Endothelial cell of umbilical vein (primary cell): ENCODE results near the gene CENPF. TPM values are rescaled to one million over a fixed set of nuclear protein-coding genes. Genes with fewer than 3 reads are reported as not detected.

Source experiments
- BruUV-seq: library from RNA; stranded (reverse); fragments of 400-500 nt; replicated peaks from 2 replicates; lab custom pipeline; 2021; lab: Mats Ljungman, UMichigan
- CTCF ChIA-PET: fragments of 300-600, 350-600 bp; sonication (Branson Sonifier 250); formaldehyde crosslinking; loops from one replicate; lab custom pipeline; 2021; ENCODE audit warnings: antibody characterized with exemption, inconsistent platforms; lab: Charles Lee
- POLR2A ChIA-PET: fragments of 300-600, 350-600 bp; sonication (Branson Sonifier 250); formaldehyde crosslinking; loops from one replicate; lab custom pipeline; 2021; ENCODE audit warnings: antibody characterized with exemption, inconsistent platforms; lab: Charles Lee
- DNase-seq: peaks from one replicate; pipeline ENCODE4 v3.0.0-alpha.2; 2011; ENCODE audit warnings: low read depth, low spot score
- FAIRE-seq: peaks from 2 replicates; lab custom pipeline; 2011; peaks lifted over from hg19 to GRCh38; lab: Jason Lieb, UNC
- H2AFZ ChIP-seq: 2 replicates; pipeline ENCODE4 v1.6.0; 2012; ENCODE audit warnings: low read depth, low read length, control low read depth, inconsistent platforms
- H3K27ac ChIP-seq: 2 replicates; pipeline ENCODE4 v1.5.1; 2011; ENCODE audit warnings: low read depth, mild to moderate bottlenecking, control low read depth, low read length, moderate library complexity; ENCODE audit not compliant: insufficient read depth
- H3K27me3 ChIP-seq, 2 experiments: 2 replicates each; pipeline versions ENCODE4 v1.6.0 to v1.6.1; 2011; ENCODE audit warnings: low read length in 2 of 2, mixed read lengths in 1 of 2; ENCODE audit not compliant: control insufficient read depth in 2 of 2, insufficient read depth in 2 of 2
- H3K36me3 ChIP-seq, 2 experiments: 2 replicates in 1 of 2; 3 replicates in 1 of 2; pipeline ENCODE4 v1.5.1; 2011; ENCODE audit warnings: low read length in 2 of 2, mild to moderate bottlenecking in 1 of 2, moderate library complexity in 1 of 2; ENCODE audit not compliant: control insufficient read depth in 2 of 2, insufficient read depth in 2 of 2; ENCODE audit errors: extremely low read depth in 1 of 2
- H3K4me1 ChIP-seq: 3 replicates; pipeline ENCODE4 v1.5.1; 2011; ENCODE audit warnings: mild to moderate bottlenecking, low read length; ENCODE audit not compliant: control insufficient read depth, insufficient read depth; ENCODE audit errors: extremely low read depth
- H3K4me2 ChIP-seq: 2 replicates; pipeline ENCODE4 v1.6.1; 2011; ENCODE audit warnings: low read length, control low read depth, mixed read lengths; ENCODE audit not compliant: insufficient read depth
- H3K4me3 ChIP-seq, 3 experiments: fragments of 200-600 bp in 1 of 3; sonication (generic), shearing (Covaris generic) in 1 of 3; replicated peaks in 1 of 3; 2 replicates each; pipeline ENCODE4 v1.5.1; 2011 to 2016; ENCODE audit warnings: control low read depth in 3 of 3, low read length in 3 of 3, mild to moderate bottlenecking in 2 of 3, inconsistent platforms in 1 of 3, low read depth in 1 of 3, moderate library complexity in 1 of 3; ENCODE audit not compliant: insufficient read depth in 1 of 3
- H3K79me2 ChIP-seq: 2 replicates; pipeline ENCODE4 v1.6.0; 2012; ENCODE audit warnings: low read length, inconsistent platforms; ENCODE audit not compliant: control insufficient read depth, insufficient read depth
- H3K9ac ChIP-seq: replicated peaks from 2 replicates; pipeline ENCODE3; 2011; ENCODE audit warnings: low read length, control low read depth; ENCODE audit not compliant: insufficient read depth; ENCODE audit errors: extremely low read depth
- H3K9me1 ChIP-seq: replicated peaks from 3 replicates; pipeline ENCODE4 v1.6.0; 2011; ENCODE audit warnings: mild to moderate bottlenecking, low read length; ENCODE audit not compliant: control insufficient read depth, insufficient read depth; ENCODE audit errors: extremely low read depth
- H3K9me3 ChIP-seq: replicated peaks from 2 replicates; pipeline ENCODE4 v1.5.1; 2012; ENCODE audit warnings: low read length, inconsistent platforms; ENCODE audit not compliant: control insufficient read depth, insufficient read depth
- H4K20me1 ChIP-seq: replicated peaks from 2 replicates; pipeline ENCODE3; 2011; ENCODE audit warnings: mild to moderate bottlenecking, low read length; ENCODE audit not compliant: control insufficient read depth, insufficient read depth; ENCODE audit errors: extremely low read depth
- EZH2 ChIP-seq: IDR thresholded peaks from 2 replicates; pipeline ENCODE4 v1.6.1; 2012; ENCODE audit warnings: borderline replicate concordance, low read depth, mild to moderate bottlenecking, moderate library complexity, low read length, inconsistent platforms; ENCODE audit not compliant: severe bottlenecking
- FOS ChIP-seq: IDR thresholded peaks from 2 replicates; pipeline ENCODE4 v1.6.1; 2011; ENCODE audit warnings: mild to moderate bottlenecking, low read length, moderate library complexity, borderline replicate concordance; ENCODE audit not compliant: insufficient read depth
- GATA2 ChIP-seq: IDR thresholded peaks from 2 replicates; pipeline ENCODE4 v1.7.0; 2011; ENCODE audit warnings: low read depth, mild to moderate bottlenecking, moderate library complexity, mixed read lengths, low read length; ENCODE audit not compliant: insufficient read length, insufficient read depth
- JUN ChIP-seq: IDR thresholded peaks from 2 replicates; pipeline ENCODE4 v1.6.1; 2011; ENCODE audit warnings: borderline replicate concordance, low read depth; ENCODE audit not compliant: insufficient read length, insufficient read depth
- MYC ChIP-seq: IDR thresholded peaks from one replicate; pipeline ENCODE4 v1.6.1; 2011; ENCODE audit warnings: mild to moderate bottlenecking, low read depth, low read length
- POLR2A ChIP-seq: IDR thresholded peaks from 2 replicates; pipeline ENCODE4 v1.6.1; 2012; ENCODE audit warnings: low read depth, mild to moderate bottlenecking, control low read depth, low read length
- POLR2AphosphoS5 ChIP-seq: IDR thresholded peaks from 2 replicates; pipeline ENCODE4 v1.6.1; 2012; ENCODE audit warnings: low read depth, mild to moderate bottlenecking, control low read depth, low read length, moderate library complexity; ENCODE audit not compliant: insufficient read depth
- dilution Hi-C: fragments of 300-500 bp; cut with MboI; formaldehyde crosslinking; loops from one replicate; pipeline ENCODE4 v1.15.0; 2019; ENCODE audit warnings: low sequenced_read_pairs; ENCODE audit not compliant: extremely low pct_ligation_motif_present
- intact Hi-C: fragments of 100-400 bp; cut with micrococcal nuclease; formaldehyde crosslinking; loops from one replicate; pipeline ENCODE4 v1.10.0; 2022
- polyA plus RNA-seq, 4 experiments: library from polyadenylated mRNA; depleted of rRNA in 3 of 4; stranded (reverse) in 3 of 4; unstranded in 1 of 4; fragments of >200 nt; gene quantifications; 2 replicates each; pipeline versions ENCODE4 v1.2.1 to v1.2.3, GENCODE V29; 2011 to 2012; ENCODE audit warnings: missing spikeins in 1 of 4
- total RNA-seq: library from RNA; stranded (reverse); gene quantifications from 2 replicates; pipeline ENCODE4 v1.2.3, GENCODE V29; 2021
- TF ChIP-seq, protein P1 (sequence below), 2 donors: IDR thresholded peaks; 1 replicate in 1 of 2; 2 replicates in 1 of 2; pipeline ENCODE4 v1.5.1; 2011; ENCODE audit warnings: low read length in 2 of 2, mild to moderate bottlenecking in 2 of 2, moderate library complexity in 2 of 2, control low read depth in 1 of 2, inconsistent platforms in 1 of 2, low read depth in 1 of 2; ENCODE audit not compliant: insufficient read depth in 1 of 2; ENCODE audit errors: extremely low read depth in 1 of 2
- TF ChIP-seq, protein P2 (sequence below): IDR thresholded peaks from 2 replicates; pipeline ENCODE4 v1.6.1; 2011; ENCODE audit not compliant: insufficient read depth, insufficient read length

CENPF gene
- total and polyA plus RNA-seq, 2 donors (not counting 3 experiments of a cell fraction or from before 2014, with no cell fraction given), result 6.4 to 66.2 TPM

DNA sequence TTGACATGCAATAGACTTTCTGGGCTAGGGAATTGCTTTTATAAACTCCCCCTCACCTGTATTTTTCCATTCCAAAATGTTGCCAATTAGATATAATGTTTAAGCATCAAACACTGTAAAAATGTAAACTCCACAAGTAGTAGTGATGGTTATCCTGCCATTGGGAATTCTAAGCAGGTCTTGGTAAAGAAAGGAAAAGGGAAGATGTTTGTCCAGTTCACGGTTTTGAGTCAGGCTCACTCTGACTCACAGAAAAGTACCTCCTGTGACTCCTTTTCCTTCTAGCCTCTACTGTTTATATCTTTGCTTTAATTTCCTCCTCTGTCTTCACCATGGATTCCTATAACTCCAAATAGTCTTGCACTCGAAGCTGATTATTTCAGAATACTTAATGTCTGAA is 32.6 kb upstream of the CENPF start:
- no peaks in the 10 kb centered on the region for H3K27me3 ChIP-seq
- H4K20me1 ChIP-seq, result no peaks in the 10 kb centered on the region
- no peaks in the 10 kb centered on the region for H3K9me3 ChIP-seq
- TF ChIP-seq JUN, result peak; percentile 39
- TF ChIP-seq GATA2, result peak; percentile 44
- no peak for TF ChIP-seq POLR2A
- TF ChIP-seq EZH2, result no peak
- TF ChIP-seq POLR2AphosphoS5, result no peak
- peak; percentile 92 for TF ChIP-seq FOS
- no peak for TF ChIP-seq MYC
- TF ChIP-seq, protein P1, sequence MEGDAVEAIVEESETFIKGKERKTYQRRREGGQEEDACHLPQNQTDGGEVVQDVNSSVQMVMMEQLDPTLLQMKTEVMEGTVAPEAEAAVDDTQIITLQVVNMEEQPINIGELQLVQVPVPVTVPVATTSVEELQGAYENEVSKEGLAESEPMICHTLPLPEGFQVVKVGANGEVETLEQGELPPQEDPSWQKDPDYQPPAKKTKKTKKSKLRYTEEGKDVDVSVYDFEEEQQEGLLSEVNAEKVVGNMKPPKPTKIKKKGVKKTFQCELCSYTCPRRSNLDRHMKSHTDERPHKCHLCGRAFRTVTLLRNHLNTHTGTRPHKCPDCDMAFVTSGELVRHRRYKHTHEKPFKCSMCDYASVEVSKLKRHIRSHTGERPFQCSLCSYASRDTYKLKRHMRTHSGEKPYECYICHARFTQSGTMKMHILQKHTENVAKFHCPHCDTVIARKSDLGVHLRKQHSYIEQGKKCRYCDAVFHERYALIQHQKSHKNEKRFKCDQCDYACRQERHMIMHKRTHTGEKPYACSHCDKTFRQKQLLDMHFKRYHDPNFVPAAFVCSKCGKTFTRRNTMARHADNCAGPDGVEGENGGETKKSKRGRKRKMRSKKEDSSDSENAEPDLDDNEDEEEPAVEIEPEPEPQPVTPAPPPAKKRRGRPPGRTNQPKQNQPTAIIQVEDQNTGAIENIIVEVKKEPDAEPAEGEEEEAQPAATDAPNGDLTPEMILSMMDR (IDR thresholded peaks at IDR 0.05; ENCODE audit: extremely low read depth in 1 of 2, insufficient read depth in 1 of 2, low read depth in 1 of 2, low read length in 2 of 2), result no peak
- TF ChIP-seq, protein P2, sequence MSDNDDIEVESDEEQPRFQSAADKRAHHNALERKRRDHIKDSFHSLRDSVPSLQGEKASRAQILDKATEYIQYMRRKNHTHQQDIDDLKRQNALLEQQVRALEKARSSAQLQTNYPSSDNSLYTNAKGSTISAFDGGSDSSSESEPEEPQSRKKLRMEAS, result no peak
- no peak overlapping the region for H2AFZ ChIP-seq
- H3K27ac ChIP-seq, result peak overlapping the region; percentile 57
- no peaks in the 10 kb centered on the region for H3K9me1 ChIP-seq
- H3K36me3 ChIP-seq, result no peaks in the 10 kb centered on the region
- no peak overlapping the region for H3K4me3 ChIP-seq
- H3K4me1 ChIP-seq, result peaks cover 48% of the 10 kb centered on the region
- dilution Hi-C loops, result no loop called here
- intact Hi-C loops, result no loop called here
- no peak overlapping the region for H3K9ac ChIP-seq
- FAIRE-seq (peak; percentile 89), DNase-seq (peak; percentile 83)
- CTCF ChIA-PET, result interaction anchor here (1.1 to 3.9 kb wide), 5 partner anchors 13 to 239 kb away, joined by 4 to 17 read pairs (median 4); no protein-coding TSS in a partner anchor
- POLR2A ChIA-PET, result no interaction called here
- no TSS peak for BruUV-seq
- peak overlapping the region; percentile 50 for H3K4me2 ChIP-seq
- H3K79me2 ChIP-seq, result no peaks in the 10 kb centered on the region
